ENCODE measurements around the gene UBE2J2.
"Not testable (repeated sequence)": the region's sequence is repeated elsewhere in the genome, so short reads cannot be mapped to it uniquely, and the experiment has no call there.

UBE2J2 gene

GRCh38 chr1:1318777-1319645 is 45.4 kb upstream of the UBE2J2 start:
- TF ChIP-seq CTCF (IDR thresholded peaks at IDR 0.05; ENCODE audit: low read depth, low read length): no peak
- H3K4me3 ChIP-seq (ENCODE audit: low read depth, low read length): no peak overlapping the region

DNA sequence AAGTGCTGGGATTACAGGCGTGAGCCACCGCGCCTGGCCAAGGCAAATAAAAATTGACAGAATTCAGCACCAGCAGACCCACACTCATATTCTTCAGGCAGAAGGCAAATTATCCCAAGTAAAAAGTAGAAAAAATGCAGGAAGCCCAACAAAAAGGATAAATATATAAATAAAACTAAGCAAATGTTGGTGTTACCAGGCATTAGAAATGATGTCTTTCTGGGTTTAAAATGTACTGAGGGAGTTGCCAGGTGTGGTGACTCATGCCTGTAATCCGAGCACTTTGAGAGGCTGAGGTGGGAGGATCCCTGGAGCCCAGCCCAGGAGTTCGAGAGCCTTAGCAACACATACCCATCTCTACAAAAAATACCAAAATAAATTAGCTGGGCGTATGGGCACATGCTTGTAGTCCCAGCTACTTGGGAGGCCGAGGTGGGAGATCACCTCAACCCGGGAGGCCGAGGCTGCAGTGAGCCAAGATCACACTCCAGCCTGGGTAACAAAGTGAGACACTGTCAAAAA is 44.5 kb upstream of the UBE2J2 start:
- no peak for TF ChIP-seq CTCF (IDR thresholded peaks at IDR 0.05; ENCODE audit: low read depth, low read length)
- no peak overlapping the region for H3K4me3 ChIP-seq (ENCODE audit: low read depth, low read length)

DNA sequence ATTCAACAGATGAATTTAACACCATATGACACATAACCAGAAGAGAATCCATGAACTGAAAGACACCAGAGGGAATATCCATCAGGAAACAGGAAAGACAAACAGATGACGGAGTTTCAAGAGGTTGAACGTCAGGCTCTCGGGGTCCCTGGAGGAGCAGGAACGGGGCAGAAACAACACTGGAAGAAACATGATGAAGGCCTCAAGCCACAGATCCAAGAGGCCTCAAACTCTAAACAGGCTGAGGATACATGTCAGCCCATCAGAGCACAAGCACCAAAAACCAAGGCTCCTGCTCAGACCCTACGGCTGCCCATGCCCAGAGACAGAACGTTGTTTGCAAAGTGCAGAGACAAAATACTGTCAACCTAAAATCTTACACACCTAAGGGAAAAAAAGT is 43.8 kb upstream of the UBE2J2 start:
- no peak overlapping the region for H3K4me3 ChIP-seq (ENCODE audit: low read depth, low read length)
- no peak for TF ChIP-seq CTCF (IDR thresholded peaks at IDR 0.05; ENCODE audit: low read depth, low read length)

DNA sequence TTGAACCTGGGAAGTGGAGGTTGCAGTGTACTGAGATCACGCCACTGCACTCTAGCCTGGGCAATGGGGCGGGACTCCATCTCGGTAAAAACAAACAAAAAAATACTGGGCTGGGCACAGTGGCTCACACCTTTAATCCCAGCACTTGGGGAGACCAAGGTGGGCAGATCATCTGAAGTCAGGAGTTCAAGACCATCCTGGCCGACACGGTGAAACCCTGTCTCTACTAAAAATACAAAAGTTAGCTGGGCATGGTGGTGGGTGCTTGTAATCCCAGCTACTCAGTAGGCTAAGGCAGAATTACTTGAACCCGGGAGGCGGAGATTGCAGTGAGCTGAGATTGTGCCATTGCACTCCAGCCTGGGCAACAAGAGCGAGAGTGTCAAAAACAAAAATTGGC is 42.5 kb upstream of the UBE2J2 start:
- H3K4me3 ChIP-seq (ENCODE audit: low read depth, low read length): not testable (repeated sequence)

DNA sequence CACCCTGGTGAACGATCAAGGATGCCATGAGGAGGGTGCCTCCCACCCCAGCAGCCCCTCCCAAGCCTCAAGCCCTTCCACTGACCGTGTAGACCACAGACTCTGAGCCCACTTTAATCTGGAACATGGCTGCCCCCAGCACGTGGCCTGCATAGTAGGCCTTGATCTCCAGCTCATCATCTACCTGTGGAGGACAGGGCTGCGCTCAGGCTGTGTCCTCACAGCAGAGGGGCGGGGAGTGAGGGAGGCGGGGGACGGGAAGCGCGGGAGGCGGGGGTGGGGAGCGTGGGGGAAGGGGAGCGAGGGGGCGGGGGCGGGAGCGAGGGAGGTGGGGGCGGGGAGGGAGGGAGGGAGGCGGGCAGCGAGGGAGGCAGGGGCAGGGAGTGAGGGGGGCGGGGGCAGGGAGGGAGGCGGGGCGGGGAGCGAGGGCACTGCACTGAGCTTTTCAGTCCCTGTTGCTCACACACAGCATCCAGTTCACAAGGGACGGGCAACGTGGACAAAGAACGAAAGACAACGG is 41.8 kb upstream of the UBE2J2 start:
- no peak for TF ChIP-seq CTCF (IDR thresholded peaks at IDR 0.05; ENCODE audit: low read depth, low read length)
- H3K4me3 ChIP-seq (ENCODE audit: low read depth, low read length): no peak overlapping the region

- H3K4me3 ChIP-seq (ENCODE audit: low read depth, low read length): no peak overlapping the region
- TF ChIP-seq CTCF (IDR thresholded peaks at IDR 0.05; ENCODE audit: low read depth, low read length): no peak
These were observed 41.2 kb upstream of the UBE2J2 start for GRCh38 chr1:1314678-1315335.

- no peak overlapping the region for H3K4me3 ChIP-seq (ENCODE audit: low read depth, low read length)
- no peak for TF ChIP-seq CTCF (IDR thresholded peaks at IDR 0.05; ENCODE audit: low read depth, low read length)
These were observed 40.6 kb upstream of the UBE2J2 start for GRCh38 chr1:1314237-1314586.

Measured in WI38 (cell line).